ENCODE measurements around the gene MEGF10.

MEGF10 gene

GRCh38 chr5:127450046-127450445 is 159.4 kb downstream of the MEGF10 start:
- no peak for DNase-seq

GRCh38 chr5:127451096-127451495 is 160.5 kb downstream of the MEGF10 start:
- peak; percentile 19 for DNase-seq

GRCh38 chr5:127452626-127453025 is 162.0 kb downstream of the MEGF10 start:
- DNase-seq: no peak

- DNase-seq: no peak
Measured at GRCh38 chr5:127471211-127471610, 180.6 kb downstream of the MEGF10 start.

- no peak for DNase-seq
Measured at GRCh38 chr5:127472700-127473099, 182.1 kb downstream of the MEGF10 start.

- no peak for DNase-seq
Measured at GRCh38 chr5:127486471-127486870, 195.9 kb downstream of the MEGF10 start.

- DNase-seq: peak; percentile 48
Measured at GRCh38 chr5:127492854-127493738, 202.5 kb downstream of the MEGF10 start.

GRCh38 chr5:127498548-127498947 is 208.0 kb downstream of the MEGF10 start:
- DNase-seq: no peak

GRCh38 chr5:127505905-127506304 is 215.3 kb downstream of the MEGF10 start:
- DNase-seq: no peak

- no peak for DNase-seq
Measured at GRCh38 chr5:127506616-127507015, 216.0 kb downstream of the MEGF10 start.

- no peak for DNase-seq
Measured at GRCh38 chr5:127508644-127509373, 218.2 kb downstream of the MEGF10 start.

All from fibroblast of upper back skin (primary cell).